OCI-LY7 (cell line): ENCODE measurements around the gene PITPNM3. TPM values are rescaled to one million over a fixed set of nuclear protein-coding genes. Genes with fewer than 3 reads are reported as not detected.

Source experiments
- BruUV-seq: library from RNA; stranded (reverse); fragments of 400-500 nt; replicated peaks from 2 replicates; lab custom pipeline; 2021; lab: Mats Ljungman, UMichigan
- CTCF ChIA-PET: fragments of 300-600 bp; sonication (Branson Sonifier 250); formaldehyde crosslinking; loops from one replicate; lab custom pipeline; 2022; ENCODE audit warnings: antibody characterized with exemption; ENCODE audit not compliant: unreplicated experiment; lab: Charles Lee
- POLR2A ChIA-PET: fragments of 300-600 bp; sonication (Branson Sonifier 250); formaldehyde crosslinking; loops from one replicate; lab custom pipeline; 2022; ENCODE audit warnings: antibody characterized with exemption; lab: Charles Lee
- DNase-seq: peaks from one replicate; pipeline ENCODE4 v3.0.0-alpha.2; 2015; ENCODE audit warnings: low spot score
- H2AFZ ChIP-seq: fragments of 200-600 bp; sonication (generic), shearing (Covaris generic); 2 replicates; pipeline ENCODE4 v1.6.1; 2014; ENCODE audit warnings: mild to moderate bottlenecking, antibody characterized with exemption, low read length, moderate library complexity
- H3K27ac ChIP-seq: fragments of 200-600 bp; sonication (generic); 2 replicates; pipeline ENCODE4 v1.5.1; 2014; ENCODE audit warnings: mixed run types, low read depth, mild to moderate bottlenecking, moderate library complexity, low read length, inconsistent platforms; ENCODE audit not compliant: poor library complexity, severe bottlenecking
- H3K36me3 ChIP-seq: fragments of 200-600 bp; sonication (generic); 2 replicates; pipeline ENCODE4 v1.6.1; 2014; ENCODE audit warnings: mild to moderate bottlenecking, antibody characterized with exemption, low read length, moderate library complexity, mixed read lengths; ENCODE audit not compliant: insufficient read depth
- H3K4me1 ChIP-seq: fragments of 200-600 bp; sonication (generic); 2 replicates; pipeline ENCODE4 v1.5.1; 2014; ENCODE audit warnings: mild to moderate bottlenecking, low read length; ENCODE audit not compliant: insufficient read depth, poor library complexity, severe bottlenecking
- H3K4me2 ChIP-seq: fragments of 200-600 bp; sonication (generic); 2 replicates; pipeline ENCODE4 v1.6.1; 2014; ENCODE audit warnings: mild to moderate bottlenecking, low read length
- H3K4me3 ChIP-seq: fragments of 200-600 bp; sonication (generic); 2 replicates; pipeline ENCODE4 v1.5.1; 2014; ENCODE audit warnings: mild to moderate bottlenecking, low read depth, low read length; ENCODE audit not compliant: poor library complexity, severe bottlenecking
- H3K79me2 ChIP-seq: fragments of 200-600 bp; sonication (generic); 2 replicates; pipeline ENCODE4 v1.6.1; 2016; ENCODE audit warnings: low read depth, mild to moderate bottlenecking, low read length, moderate library complexity, mixed read lengths; ENCODE audit not compliant: insufficient read depth
- H3K9me2 ChIP-seq: fragments of 200-600 bp; sonication (generic); 2 replicates; pipeline ENCODE4 v1.6.1; 2016; ENCODE audit warnings: mild to moderate bottlenecking, low read length, mixed read lengths; ENCODE audit not compliant: insufficient read depth
- H3K9me3 ChIP-seq: fragments of 200-600 bp; sonication (generic); 2 replicates; pipeline ENCODE4 v1.6.1; 2014; ENCODE audit warnings: mild to moderate bottlenecking, mixed run types, low read length, mixed read lengths
- H4K20me1 ChIP-seq: fragments of 200-600 bp; sonication (generic); 2 replicates; pipeline ENCODE4 v1.6.1; 2014; ENCODE audit warnings: mild to moderate bottlenecking, antibody characterized with exemption, low read length, moderate library complexity, mixed read lengths; ENCODE audit not compliant: insufficient read depth
- EZH2phosphoT487 ChIP-seq: fragments of 200-600 bp; sonication (generic); IDR thresholded peaks from 2 replicates; pipeline ENCODE4 v1.6.1; 2018; ENCODE audit warnings: low read depth, borderline replicate concordance, mild to moderate bottlenecking, mixed run types, antibody characterized with exemption, low read length, moderate library complexity, mixed read lengths
- intact Hi-C: fragments of 100-400 bp; cut with micrococcal nuclease; formaldehyde crosslinking; loops from one replicate; pipeline ENCODE4 v1.10.0; 2022; ENCODE audit not compliant: unreplicated experiment
- total RNA-seq, 2 experiments: library from RNA; depleted of rRNA in 1 of 2; stranded (reverse); fragments of >200 nt in 1 of 2; shearing (Covaris generic) in 1 of 2; gene quantifications; 2 replicates each; pipeline ENCODE4 v1.2.3, GENCODE V29; 2014 to 2022
- TF ChIP-seq, protein P1 (sequence below): fragments of 200-600 bp; sonication (generic); conservative IDR thresholded peaks from 2 replicates; pipeline ENCODE4 v1.5.1; 2014; ENCODE audit warnings: mild to moderate bottlenecking, antibody characterized with exemption, low read length, moderate library complexity, mixed read lengths

PITPNM3 gene
- total RNA-seq, 2 experiments from 2014 or later, result 0.76 to 1.6 TPM

DNA sequence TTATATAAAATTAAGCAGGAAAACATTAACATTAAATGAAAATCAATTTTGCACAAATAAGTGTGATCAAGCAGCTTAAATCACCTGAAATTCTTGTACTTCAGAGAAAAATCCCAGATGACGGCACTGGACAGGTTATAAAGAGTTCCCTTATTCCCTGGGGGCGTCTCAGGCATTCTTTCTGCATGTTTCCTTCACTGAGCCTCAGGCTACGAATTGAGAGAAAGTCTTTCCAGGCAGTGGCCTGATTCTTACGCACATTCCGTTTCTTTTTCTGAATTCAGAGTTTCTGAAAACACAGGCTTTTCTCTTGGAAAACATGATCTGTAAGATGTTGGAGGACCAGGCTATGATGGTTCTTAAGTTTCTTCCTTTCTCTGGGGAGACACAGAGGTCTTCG, 22.1 kb upstream of the PITPNM3 start:
- ChIA-PET CTCF (no interaction called here), POLR2A (no interaction called here)
- no peak overlapping the region for H3K27ac ChIP-seq
- H3K4me3 ChIP-seq, result no peak overlapping the region
- H3K9me2 ChIP-seq, result no peaks in the 10 kb centered on the region
- no peaks in the 10 kb centered on the region for H4K20me1 ChIP-seq
- H2AFZ ChIP-seq, result no peak overlapping the region
- intact Hi-C loops, result no loop called here
- H3K79me2 ChIP-seq, result no peaks in the 10 kb centered on the region
- H3K9me3 ChIP-seq, result 0 out of 2 replicates have a peak, but pooled peaks cover 5% of the 10 kb centered on the region
- BruUV-seq, result no TSS peak
- no peak for DNase-seq
- no peak overlapping the region for H3K4me2 ChIP-seq
- H3K36me3 ChIP-seq, result peaks cover 40% of the 10 kb centered on the region
- H3K4me1 ChIP-seq, result peaks cover 5% of the 10 kb centered on the region
- no peak for TF ChIP-seq EZH2phosphoT487
- TF ChIP-seq, protein P1, sequence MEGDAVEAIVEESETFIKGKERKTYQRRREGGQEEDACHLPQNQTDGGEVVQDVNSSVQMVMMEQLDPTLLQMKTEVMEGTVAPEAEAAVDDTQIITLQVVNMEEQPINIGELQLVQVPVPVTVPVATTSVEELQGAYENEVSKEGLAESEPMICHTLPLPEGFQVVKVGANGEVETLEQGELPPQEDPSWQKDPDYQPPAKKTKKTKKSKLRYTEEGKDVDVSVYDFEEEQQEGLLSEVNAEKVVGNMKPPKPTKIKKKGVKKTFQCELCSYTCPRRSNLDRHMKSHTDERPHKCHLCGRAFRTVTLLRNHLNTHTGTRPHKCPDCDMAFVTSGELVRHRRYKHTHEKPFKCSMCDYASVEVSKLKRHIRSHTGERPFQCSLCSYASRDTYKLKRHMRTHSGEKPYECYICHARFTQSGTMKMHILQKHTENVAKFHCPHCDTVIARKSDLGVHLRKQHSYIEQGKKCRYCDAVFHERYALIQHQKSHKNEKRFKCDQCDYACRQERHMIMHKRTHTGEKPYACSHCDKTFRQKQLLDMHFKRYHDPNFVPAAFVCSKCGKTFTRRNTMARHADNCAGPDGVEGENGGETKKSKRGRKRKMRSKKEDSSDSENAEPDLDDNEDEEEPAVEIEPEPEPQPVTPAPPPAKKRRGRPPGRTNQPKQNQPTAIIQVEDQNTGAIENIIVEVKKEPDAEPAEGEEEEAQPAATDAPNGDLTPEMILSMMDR, result no peak

DNA sequence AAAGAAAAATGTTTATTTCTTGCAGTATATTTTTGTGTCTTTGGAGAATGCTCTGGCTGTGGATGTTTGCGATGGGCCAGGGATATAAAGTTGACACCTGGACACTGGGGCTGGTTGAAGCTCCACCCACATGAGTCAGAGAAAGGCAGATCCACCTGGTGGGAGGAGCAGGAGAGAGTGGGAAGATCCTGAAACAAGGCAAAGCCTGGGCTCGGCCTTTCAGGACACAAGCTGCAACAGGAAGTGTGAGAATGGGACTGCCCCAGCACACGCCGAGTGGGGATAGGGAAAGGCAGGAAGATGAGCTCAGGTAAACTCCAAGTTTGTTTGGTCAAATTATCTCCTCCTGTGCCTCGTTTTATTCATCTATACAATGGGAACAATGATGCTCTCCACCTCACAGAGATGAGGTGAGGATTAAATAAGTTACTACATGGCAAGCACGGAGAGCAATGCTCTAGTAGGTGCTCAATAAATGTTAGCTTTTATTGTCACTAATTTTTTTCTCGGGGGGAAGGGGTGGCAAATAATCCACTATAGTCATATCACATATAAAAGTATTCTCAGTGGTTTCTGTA, 21.4 kb upstream of the PITPNM3 start:
- intact Hi-C loops, result no loop called here
- CTCF ChIA-PET, result no interaction called here
- TF ChIP-seq, protein P1, result no peak
- no peak for TF ChIP-seq EZH2phosphoT487

DNA sequence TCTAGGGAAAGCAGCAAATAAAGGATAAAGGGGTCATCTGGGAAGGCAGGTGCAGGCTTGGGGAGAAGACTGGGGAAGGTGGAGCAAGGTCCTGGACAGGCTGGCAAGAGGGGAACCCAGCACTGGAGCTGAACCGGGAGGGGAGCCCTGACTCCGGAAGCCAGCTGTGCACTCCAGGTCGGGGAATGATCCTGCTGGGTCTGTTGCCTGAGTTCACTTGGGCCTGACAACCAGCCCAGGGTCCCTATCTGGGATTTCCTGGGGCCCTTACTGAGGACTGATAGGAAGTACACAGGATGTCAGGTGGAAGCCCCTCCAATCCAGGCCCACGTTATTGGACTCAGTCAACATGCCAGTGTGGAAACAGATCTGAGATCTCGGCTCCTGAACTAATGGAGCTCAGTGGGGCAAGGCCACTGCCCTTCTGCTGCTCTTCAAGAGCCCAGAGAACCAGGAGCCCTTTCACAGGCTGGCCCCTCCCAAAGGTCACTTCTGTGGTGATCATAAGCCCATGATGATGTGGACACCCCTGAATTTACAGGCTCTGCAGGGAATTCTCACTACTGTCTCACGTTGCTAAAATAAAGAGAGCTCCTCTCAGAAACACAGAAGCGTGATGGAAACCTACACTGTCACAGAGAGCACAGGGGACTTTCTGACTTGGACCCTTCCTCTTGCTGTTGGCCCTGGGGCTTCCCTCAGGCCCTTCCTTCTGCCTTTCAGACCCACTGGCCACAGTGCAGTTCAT, 19.9 kb upstream of the PITPNM3 start:
- no peak for DNase-seq
- intact Hi-C loops, result no loop called here
- Histone ChIP-seq H3K9me2 (no peaks in the 10 kb centered on the region), H3K79me2 (no peaks in the 10 kb centered on the region), H3K27ac (no peak overlapping the region), H2AFZ (no peak overlapping the region), H3K36me3 (peaks cover 20% of the 10 kb centered on the region; the same call in 1 of the 2 replicates), H4K20me1 (no peaks in the 10 kb centered on the region), H3K4me2 (no peak overlapping the region), H3K4me3 (no peak overlapping the region), H3K4me1 (peaks cover 5% of the 10 kb centered on the region), H3K9me3 (no peaks in the 10 kb centered on the region)
- TF ChIP-seq, protein P1, result no peak
- no peak for TF ChIP-seq EZH2phosphoT487
- ChIA-PET CTCF (no interaction called here), POLR2A (no interaction called here)
- BruUV-seq, result no TSS peak

More for the DNA sequence above, 21.4 kb upstream of the PITPNM3 start:
- no peak for DNase-seq
- peaks cover 33% of the 10 kb centered on the region; the same call in 1 of the 2 replicates for H3K36me3 ChIP-seq
- no peak overlapping the region for H3K4me3 ChIP-seq
- H3K9me2 ChIP-seq, result no peaks in the 10 kb centered on the region
- no peak overlapping the region for H2AFZ ChIP-seq
- no TSS peak for BruUV-seq
- no peaks in the 10 kb centered on the region for H3K79me2 ChIP-seq
- H3K4me2 ChIP-seq, result no peak overlapping the region
- POLR2A ChIA-PET, result interaction anchor here (0.7 kb wide), 1 partner anchor 877 kb away, joined by 3 read pairs; no protein-coding TSS in a partner anchor
- peaks cover 5% of the 10 kb centered on the region for H3K4me1 ChIP-seq
- H3K9me3 ChIP-seq, result no peaks in the 10 kb centered on the region
- no peaks in the 10 kb centered on the region for H4K20me1 ChIP-seq
- no peak overlapping the region for H3K27ac ChIP-seq
